Prostate gland (tissue), 2 donors: ENCODE measurements around the gene ZNF691. TPM values are rescaled to one million over a fixed set of nuclear protein-coding genes. Genes with fewer than 3 reads are reported as not detected.

ENCODE experiments used
- DNase-seq: peaks from one replicate; pipeline ENCODE4 v3.0.0-alpha.2; 2019; ENCODE audit warnings: low spot score
- H3K27ac ChIP-seq, 2 donors: fragments of 200-600 bp; sonication (generic); 2 replicates each; pipeline ENCODE4 v1.5.1; 2017 to 2019
- H3K27me3 ChIP-seq: fragments of 200-600 bp; sonication (generic); replicated peaks from 2 replicates; pipeline ENCODE4 v1.5.1; 2019; ENCODE audit not compliant: insufficient read depth
- H3K36me3 ChIP-seq, 2 donors: fragments of 200-600 bp; sonication (generic); 1 replicate in 1 of 2; 2 replicates in 1 of 2; pipeline versions ENCODE4 v1.5.1 to v1.8.1; 2017 to 2019
- H3K4me1 ChIP-seq: fragments of 200-600 bp; sonication (generic); replicated peaks from 2 replicates; pipeline ENCODE4 v1.5.1; 2019
- H3K4me3 ChIP-seq, 2 donors: fragments of 200-600 bp; sonication (generic); 2 replicates each; pipeline ENCODE4 v1.5.1; 2017 to 2019
- H3K9me3 ChIP-seq: fragments of 200-600 bp; sonication (generic); 2 replicates; pipeline ENCODE4 v1.5.1; 2017
- POLR2A ChIP-seq: fragments of 450-650 bp; IDR thresholded peaks from one replicate; pipeline ENCODE4 v1.6.1; 2016; ENCODE audit warnings: antibody characterized with exemption, mild to moderate bottlenecking
- POLR2AphosphoS5 ChIP-seq: sonication (generic); formaldehyde crosslinking; IDR thresholded peaks from one replicate; pipeline ENCODE4 v1.6.1; 2017; ENCODE audit warnings: antibody characterized with exemption
- WGBS: methylation state at CpG from one replicate; pipeline ENCODE4 v1.1.5; 2018; 5-methylcytosine and 5-hydroxymethylcytosine counted together
- intact Hi-C: fragments of 100-400 bp; cut with DNase I; formaldehyde crosslinking; loops from one replicate; pipeline ENCODE4 v1.14.2; 2022
- total RNA-seq, 2 donors: library from RNA; depleted of rRNA; stranded (reverse); fragments of >200 nt; gene quantifications; one replicate each; pipeline ENCODE4 v1.1.0, GENCODE V29; 2016
- TF ChIP-seq, protein P1 (sequence below), 4 experiments: fragments of 200-600 bp in 2 of 4; fragments of 450-650 bp in 2 of 4; sonication (generic) in 2 of 4; IDR thresholded peaks; 1 replicate in 3 of 4; 2 replicates in 1 of 4; pipeline ENCODE4 v1.5.1; 2016 to 2019; ENCODE audit warnings: antibody characterized with exemption in 4 of 4, mild to moderate bottlenecking in 2 of 4, moderate library complexity in 2 of 4

Gene ZNF691
- total RNA-seq, 2 donors from 2014 or later = 16.0 to 19.5 TPM

DNA sequence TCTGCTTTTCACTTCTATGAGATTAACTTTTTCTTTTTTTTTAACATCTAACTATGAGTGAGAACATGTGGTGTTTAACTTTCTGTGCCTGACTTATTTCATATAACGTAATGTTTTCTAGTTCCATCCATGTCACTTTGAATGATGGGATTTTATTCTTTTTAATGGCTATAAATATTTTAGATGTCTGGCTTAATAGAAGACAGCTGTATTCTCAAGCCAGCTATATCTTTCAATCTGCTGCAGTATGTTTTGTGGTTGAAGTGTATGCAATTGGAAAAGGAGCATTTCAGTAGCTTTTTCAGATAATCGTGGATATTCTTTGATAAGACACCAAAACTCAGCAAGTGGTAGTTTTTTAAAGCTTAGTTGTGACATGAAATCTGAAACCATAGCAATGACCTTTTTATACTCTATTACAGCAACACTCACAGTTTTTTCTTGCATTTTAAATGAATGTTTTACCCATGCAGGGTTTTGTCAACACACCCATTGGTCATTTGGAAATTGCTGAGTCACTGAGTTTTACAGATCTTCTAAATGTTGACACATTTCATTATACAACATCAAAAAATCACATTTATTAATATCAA lies 23.5 kb upstream of the ZNF691 start:
- TF ChIP-seq POLR2AphosphoS5 (no peak), POLR2A (no peak)
- TF ChIP-seq, protein P1, sequence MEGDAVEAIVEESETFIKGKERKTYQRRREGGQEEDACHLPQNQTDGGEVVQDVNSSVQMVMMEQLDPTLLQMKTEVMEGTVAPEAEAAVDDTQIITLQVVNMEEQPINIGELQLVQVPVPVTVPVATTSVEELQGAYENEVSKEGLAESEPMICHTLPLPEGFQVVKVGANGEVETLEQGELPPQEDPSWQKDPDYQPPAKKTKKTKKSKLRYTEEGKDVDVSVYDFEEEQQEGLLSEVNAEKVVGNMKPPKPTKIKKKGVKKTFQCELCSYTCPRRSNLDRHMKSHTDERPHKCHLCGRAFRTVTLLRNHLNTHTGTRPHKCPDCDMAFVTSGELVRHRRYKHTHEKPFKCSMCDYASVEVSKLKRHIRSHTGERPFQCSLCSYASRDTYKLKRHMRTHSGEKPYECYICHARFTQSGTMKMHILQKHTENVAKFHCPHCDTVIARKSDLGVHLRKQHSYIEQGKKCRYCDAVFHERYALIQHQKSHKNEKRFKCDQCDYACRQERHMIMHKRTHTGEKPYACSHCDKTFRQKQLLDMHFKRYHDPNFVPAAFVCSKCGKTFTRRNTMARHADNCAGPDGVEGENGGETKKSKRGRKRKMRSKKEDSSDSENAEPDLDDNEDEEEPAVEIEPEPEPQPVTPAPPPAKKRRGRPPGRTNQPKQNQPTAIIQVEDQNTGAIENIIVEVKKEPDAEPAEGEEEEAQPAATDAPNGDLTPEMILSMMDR (IDR thresholded peaks at IDR 0.05) = no peak
- H3K9me3 ChIP-seq = no peaks in the 10 kb centered on the region
- H3K36me3 ChIP-seq = no peaks in the 10 kb centered on the region
- intact Hi-C loops = no loop called here
- H3K4me1 ChIP-seq = no peaks in the 10 kb centered on the region
- 43% methylated on average over 2 of the region's 2 CpGs for WGBS
- H3K27me3 ChIP-seq = no peaks in the 10 kb centered on the region
- DNase-seq = no peak
- H3K27ac ChIP-seq = no peak overlapping the region
- H3K4me3 ChIP-seq = no peak overlapping the region

DNA sequence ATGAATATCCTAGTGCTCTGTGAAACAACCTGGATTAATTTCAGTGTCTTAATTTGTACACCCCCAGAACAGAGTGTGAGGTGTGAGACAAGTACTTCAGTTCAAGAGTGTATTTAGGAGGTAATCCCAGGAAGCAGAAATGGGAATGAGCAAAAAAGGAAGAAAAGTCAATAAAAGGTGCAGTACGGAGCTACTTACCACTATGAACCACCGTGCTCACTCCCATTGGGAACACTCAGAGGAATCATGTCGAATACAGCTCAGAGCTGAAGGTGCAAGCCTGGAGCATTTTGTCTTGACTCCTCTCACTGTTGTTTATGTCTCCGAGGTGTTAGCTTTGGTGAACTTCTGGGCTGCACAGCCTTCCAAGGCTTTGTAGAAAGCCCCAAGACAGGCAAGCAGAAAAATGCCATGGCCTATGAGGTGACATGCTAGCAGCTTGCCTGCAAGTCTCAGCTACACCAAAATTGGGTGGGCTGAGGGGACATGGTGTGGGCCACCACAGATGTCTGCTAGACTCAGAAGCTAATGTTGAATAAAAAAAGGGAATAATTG lies 21.9 kb upstream of the ZNF691 start:
- Histone ChIP-seq H3K4me1 (no peaks in the 10 kb centered on the region), H3K27ac (no peak overlapping the region), H3K4me3 (no peak overlapping the region), H3K36me3 (no peaks in the 10 kb centered on the region), H3K9me3 (no peaks in the 10 kb centered on the region), H3K27me3 (no peaks in the 10 kb centered on the region)
- no peak for DNase-seq
- TF ChIP-seq, protein P1 (IDR thresholded peaks at IDR 0.05) = no peak
- TF ChIP-seq POLR2A (no peak), POLR2AphosphoS5 (no peak)
- intact Hi-C loops = no loop called here
- 86% methylated on average over 4 of the region's 4 CpGs for WGBS

DNA sequence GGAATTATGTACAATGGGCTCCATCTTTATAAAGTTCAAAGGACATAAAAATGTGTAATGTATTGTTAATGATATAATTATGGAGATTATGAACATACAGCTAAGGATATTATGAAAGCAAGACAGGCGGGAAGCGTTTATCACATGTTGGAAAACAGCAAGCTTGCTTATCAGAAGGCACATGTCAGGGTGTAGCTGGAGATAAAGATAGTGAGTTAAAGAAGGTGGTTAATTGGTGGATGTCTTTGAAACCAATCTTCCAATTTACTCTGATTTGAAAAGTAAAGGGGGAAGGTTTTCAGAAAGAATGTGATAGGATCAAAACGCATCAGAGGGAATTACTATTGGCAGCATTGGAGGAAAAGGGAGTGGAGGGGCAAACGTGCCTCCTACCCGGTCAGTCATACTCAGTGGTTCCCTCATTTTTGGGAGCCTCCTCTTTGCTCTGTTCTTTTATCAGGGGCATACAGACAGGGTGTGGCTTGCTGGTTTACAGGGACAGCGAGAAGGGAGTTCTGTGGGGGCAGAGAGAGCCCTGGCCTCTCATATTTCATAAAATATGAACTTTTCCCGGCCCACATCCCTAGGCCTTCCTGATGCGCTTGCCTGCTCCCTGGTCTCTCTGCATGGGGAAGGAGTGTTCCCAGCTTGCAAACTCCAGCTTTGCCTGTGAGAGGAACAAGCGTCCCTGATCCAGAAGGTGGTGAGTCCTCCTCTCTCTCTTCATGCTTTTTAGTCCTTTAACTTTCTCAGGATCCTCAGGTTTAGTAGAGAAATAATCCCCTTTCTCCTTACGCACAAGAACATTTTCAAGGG lies 21.2 kb upstream of the ZNF691 start:
- DNase-seq = no peak
- no peak for TF ChIP-seq POLR2A
- TF ChIP-seq, protein P1 (IDR thresholded peaks at IDR 0.05) = no peak
- TF ChIP-seq POLR2AphosphoS5 = no peak
- WGBS = 69% methylated on average over 10 of the region's 10 CpGs
- Histone ChIP-seq H3K36me3 (no peaks in the 10 kb centered on the region), H3K27me3 (no peaks in the 10 kb centered on the region), H3K9me3 (no peaks in the 10 kb centered on the region), H3K4me1 (no peaks in the 10 kb centered on the region), H3K4me3 (no peak overlapping the region), H3K27ac (no peak overlapping the region)
- intact Hi-C loops = no loop called here

DNA sequence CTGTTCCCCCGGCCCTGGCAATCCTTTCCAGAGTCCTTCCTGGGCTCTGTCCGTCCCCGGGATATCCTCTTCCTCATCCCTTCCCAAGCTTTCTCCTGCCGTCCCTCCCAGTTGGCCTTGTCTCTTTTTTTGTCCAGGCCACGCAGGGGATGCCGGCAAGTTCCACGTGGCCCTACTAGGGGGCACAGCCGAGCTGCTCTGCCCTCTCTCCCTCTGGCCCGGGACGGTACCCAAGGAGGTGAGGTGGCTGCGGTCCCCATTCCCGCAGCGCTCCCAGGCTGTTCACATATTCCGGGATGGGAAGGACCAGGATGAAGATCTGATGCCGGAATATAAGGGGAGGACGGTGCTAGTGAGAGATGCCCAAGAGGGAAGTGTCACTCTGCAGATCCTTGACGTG lies 15.8 kb upstream of the ZNF691 start:
- 89% methylated on average over 16 of the region's 17 CpGs for WGBS
- H3K27me3 ChIP-seq = no peaks in the 10 kb centered on the region
- no peaks in the 10 kb centered on the region for H3K9me3 ChIP-seq
- H3K4me3 ChIP-seq = no peak overlapping the region
- no peak for TF ChIP-seq POLR2AphosphoS5
- no peak for TF ChIP-seq POLR2A
- TF ChIP-seq, protein P1 (IDR thresholded peaks at IDR 0.05) = no peak
- no peaks in the 10 kb centered on the region for H3K36me3 ChIP-seq
- intact Hi-C loops = no loop called here
- H3K4me1 ChIP-seq = no peaks in the 10 kb centered on the region
- no peak for DNase-seq
- no peak overlapping the region for H3K27ac ChIP-seq
